Skeletal muscle tissue (tissue), 4 donors: Measurements from ENCODE around the gene PNPLA1. TPM values are rescaled to one million over a fixed set of nuclear protein-coding genes. Genes with fewer than 3 reads are reported as not detected.

Source experiments
- H3K27ac ChIP-seq: one replicate; pipeline ENCODE4 v1.7.0; 2013; ENCODE audit warnings: mild to moderate bottlenecking, low read depth, low read length, inconsistent platforms
- H3K27me3 ChIP-seq, 3 donors: one replicate each; pipeline ENCODE4 v1.7.0; 2013; ENCODE audit warnings: low read length in 3 of 3; ENCODE audit not compliant: control insufficient read depth in 3 of 3, insufficient read depth in 3 of 3
- H3K36me3 ChIP-seq, 3 donors: one replicate each; pipeline ENCODE4 v1.7.0; 2013; ENCODE audit warnings: low read length in 3 of 3; ENCODE audit not compliant: control insufficient read depth in 3 of 3, insufficient read depth in 3 of 3
- H3K4me1 ChIP-seq, 3 donors: one replicate each; pipeline ENCODE4 v1.7.0; 2013; ENCODE audit warnings: low read length in 3 of 3, mild to moderate bottlenecking in 3 of 3; ENCODE audit not compliant: control insufficient read depth in 3 of 3, insufficient read depth in 3 of 3
- H3K4me3 ChIP-seq, 3 donors: one replicate each; pipeline ENCODE4 v1.7.0; 2013; ENCODE audit warnings: low read length in 3 of 3
- H3K9ac ChIP-seq, 3 donors: one replicate each; pipeline ENCODE4 v1.7.0; 2013; ENCODE audit warnings: low read length in 3 of 3, mild to moderate bottlenecking in 3 of 3, moderate library complexity in 2 of 3, low read depth in 1 of 3
- H3K9me3 ChIP-seq, 3 donors: one replicate each; pipeline ENCODE4 v1.7.0; 2013; ENCODE audit warnings: low read length in 3 of 3; ENCODE audit not compliant: control insufficient read depth in 3 of 3
- total RNA-seq: library from RNA; depleted of rRNA; stranded (reverse); fragments of >200 nt; gene quantifications from one replicate; pipeline ENCODE4 v1.2.3, GENCODE V29; 2014
- donor health status: Osteomylitis.

PNPLA1 gene
- total RNA-seq, 1 donor from 2014 or later: not detected

DNA sequence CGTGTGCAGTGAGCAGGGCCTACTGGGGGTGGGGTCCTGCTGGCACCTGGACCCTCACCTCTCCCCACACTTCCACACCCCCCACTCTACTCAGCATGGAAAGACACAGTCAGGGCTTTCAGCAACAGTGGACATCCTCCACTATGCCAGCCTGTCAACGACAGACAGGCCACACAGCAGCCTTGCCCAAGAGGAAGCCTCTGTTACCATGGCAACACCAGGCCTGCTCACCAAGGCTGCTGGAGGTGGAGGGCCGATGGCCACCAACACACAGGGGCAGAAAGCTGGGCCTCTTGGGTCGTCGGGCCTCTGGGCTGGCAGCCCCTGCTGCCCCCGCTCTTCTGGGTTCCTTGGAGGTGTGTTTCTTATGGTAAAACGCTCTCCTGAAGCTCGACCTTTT is 53.2 kb downstream of the PNPLA1 start:
- Histone ChIP-seq H3K36me3 (no peaks in the 10 kb centered on the region), H3K9ac (no peak overlapping the region), H3K27me3 (peaks cover 0 to 15% (median 14%) of the 10 kb centered on the region in 3 donors), H3K4me3 (no peak overlapping the region), H3K4me1 (no peaks in the 10 kb centered on the region), H3K27ac (no peak overlapping the region), H3K9me3 (no peaks in the 10 kb centered on the region)

DNA sequence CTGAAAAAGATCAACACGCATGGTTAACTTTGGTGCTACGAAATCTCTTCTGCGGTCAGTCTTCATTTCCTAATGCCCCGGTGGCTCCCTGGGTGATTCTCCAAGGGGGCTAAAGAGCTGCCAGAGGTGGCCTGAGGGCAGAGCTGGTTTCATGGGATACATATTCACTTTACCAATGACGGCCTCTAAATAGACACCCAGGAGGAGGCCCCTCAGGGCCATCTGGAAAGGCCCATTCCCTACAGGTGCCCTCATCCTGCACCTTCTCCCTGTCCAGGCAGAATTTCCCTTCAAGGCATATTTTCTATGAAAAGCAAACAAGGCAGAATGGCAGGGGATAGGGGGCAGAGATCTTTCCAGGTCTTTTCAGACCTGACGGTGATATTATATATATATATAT is 54.3 kb downstream of the PNPLA1 start:
- no peak overlapping the region for H3K4me3 ChIP-seq
- no peak overlapping the region for H3K9ac ChIP-seq
- H3K27ac ChIP-seq: no peak overlapping the region
- no peaks in the 10 kb centered on the region for H3K9me3 ChIP-seq
- H3K4me1 ChIP-seq: no peaks in the 10 kb centered on the region
- H3K27me3 ChIP-seq: peaks cover 2 to 15% (median 10%) of the 10 kb centered on the region in 3 donors
- no peaks in the 10 kb centered on the region for H3K36me3 ChIP-seq

- no peaks in the 10 kb centered on the region for H3K9me3 ChIP-seq
- H3K36me3 ChIP-seq: no peaks in the 10 kb centered on the region
- H3K27ac ChIP-seq: no peak overlapping the region
- no peak overlapping the region for H3K4me3 ChIP-seq
- no peaks in the 10 kb centered on the region for H3K4me1 ChIP-seq
- no peak overlapping the region for H3K9ac ChIP-seq
- H3K27me3 ChIP-seq: peaks cover 2 to 12% (median 10%) of the 10 kb centered on the region in 3 donors
Observed at GRCh38 chr6:36324715-36325114, 54.9 kb downstream of the PNPLA1 start.

DNA sequence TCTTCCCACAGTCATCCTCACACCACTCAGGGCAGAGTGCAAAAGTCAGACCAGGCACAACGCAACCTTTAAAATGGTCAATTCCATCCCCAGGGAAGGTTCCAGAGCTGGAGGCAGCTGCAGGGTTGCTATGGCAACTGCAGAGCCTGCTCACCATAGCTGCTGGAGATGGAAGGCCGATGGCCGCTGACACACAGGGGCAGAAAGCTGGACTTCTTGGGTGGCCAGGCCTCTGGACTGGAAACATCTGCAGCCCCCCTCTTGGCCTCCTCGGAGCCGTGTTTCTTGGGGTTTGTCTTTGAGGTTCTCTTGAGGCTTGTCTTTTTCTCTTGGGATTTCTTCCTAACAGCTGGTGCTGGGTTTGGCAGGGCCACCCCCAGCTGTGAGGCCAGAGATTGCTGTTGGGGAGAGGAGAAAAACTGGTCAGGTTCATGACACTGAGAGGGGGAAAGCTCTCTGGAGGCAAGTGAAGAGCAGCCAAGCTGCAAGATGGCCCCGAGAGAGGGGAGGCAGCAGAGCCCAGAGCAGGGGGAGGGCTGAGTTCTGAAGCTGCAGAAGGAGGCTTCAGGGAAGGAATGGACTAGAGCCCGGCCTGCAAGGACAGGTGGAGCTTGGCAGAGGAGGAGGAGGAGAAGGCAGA is 56.6 kb downstream of the PNPLA1 start:
- Histone ChIP-seq H3K9me3 (no peaks in the 10 kb centered on the region), H3K9ac (no peak overlapping the region), H3K4me3 (no peak overlapping the region), H3K36me3 (no peaks in the 10 kb centered on the region), H3K27me3 (peaks cover 2 to 21% (median 16%) of the 10 kb centered on the region in 3 donors), H3K4me1 (no peaks in the 10 kb centered on the region), H3K27ac (no peak overlapping the region)

DNA sequence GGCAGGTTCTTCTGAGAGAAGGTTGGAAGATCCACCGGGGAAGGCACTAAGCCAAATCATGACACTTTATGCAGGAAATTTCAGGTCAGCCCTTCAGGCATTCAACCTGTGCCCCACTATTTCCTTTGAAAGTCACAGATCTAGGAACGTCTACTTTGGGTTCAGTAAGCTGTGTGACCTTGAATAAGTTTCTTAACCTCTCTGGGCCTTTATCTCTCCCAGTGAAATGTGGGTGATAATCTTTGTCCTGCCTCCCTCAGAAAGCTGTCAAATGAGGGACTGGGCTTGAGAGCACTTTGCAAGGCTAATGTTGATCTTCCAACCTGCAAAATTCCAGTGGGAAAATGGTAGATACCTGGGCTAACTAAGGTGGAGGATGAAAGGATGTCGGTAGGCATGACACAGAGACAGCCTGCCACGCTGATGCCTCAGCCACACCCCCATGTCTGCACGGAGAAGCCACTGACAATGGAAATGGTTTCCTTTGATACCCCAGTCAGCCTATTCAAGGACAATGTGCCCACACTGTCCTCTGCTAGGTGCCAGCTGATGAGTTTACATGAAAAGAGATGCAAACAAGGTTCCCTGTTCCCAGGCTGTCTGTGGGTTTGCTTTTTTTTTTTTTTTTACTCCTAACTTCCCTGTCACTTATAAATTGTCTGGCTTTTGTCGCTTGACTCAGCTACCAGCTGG is 57.5 kb downstream of the PNPLA1 start:
- Histone ChIP-seq H3K27ac (no peak overlapping the region), H3K9ac (no peak overlapping the region), H3K36me3 (no peaks in the 10 kb centered on the region), H3K4me3 (no peak overlapping the region), H3K27me3 (peaks cover 10 to 23% (median 19%) of the 10 kb centered on the region in 3 donors), H3K9me3 (no peaks in the 10 kb centered on the region), H3K4me1 (no peaks in the 10 kb centered on the region)

DNA sequence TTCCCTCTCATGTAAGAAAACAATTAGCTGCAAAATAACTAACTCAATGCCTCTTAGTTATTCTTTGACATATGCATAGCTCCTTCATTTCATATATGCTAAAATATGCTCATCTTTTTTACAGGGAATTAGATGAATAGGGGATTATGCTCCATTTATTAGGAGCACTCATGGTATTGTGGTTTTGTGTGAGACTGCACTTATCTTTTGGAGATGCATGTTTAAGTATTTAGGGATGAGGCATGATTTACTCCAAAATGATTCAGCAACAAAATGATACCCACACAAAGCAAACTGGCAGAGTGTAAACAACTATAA is 58.0 kb downstream of the PNPLA1 start:
- H3K4me1 ChIP-seq: no peaks in the 10 kb centered on the region
- H3K36me3 ChIP-seq: no peaks in the 10 kb centered on the region
- H3K9me3 ChIP-seq: no peaks in the 10 kb centered on the region
- no peak overlapping the region for H3K9ac ChIP-seq
- no peak overlapping the region for H3K4me3 ChIP-seq
- H3K27me3 ChIP-seq: peaks cover 10 to 21% (median 20%) of the 10 kb centered on the region in 3 donors
- no peak overlapping the region for H3K27ac ChIP-seq

- peaks cover 10 to 22% (median 22%) of the 10 kb centered on the region in 3 donors for H3K27me3 ChIP-seq
- no peaks in the 10 kb centered on the region for H3K9me3 ChIP-seq
- H3K4me1 ChIP-seq: no peaks in the 10 kb centered on the region
- H3K9ac ChIP-seq: no peak overlapping the region
- H3K27ac ChIP-seq: no peak overlapping the region
- H3K36me3 ChIP-seq: no peaks in the 10 kb centered on the region
- no peak overlapping the region for H3K4me3 ChIP-seq
Observed at GRCh38 chr6:36328600-36328999, 58.7 kb downstream of the PNPLA1 start.

DNA sequence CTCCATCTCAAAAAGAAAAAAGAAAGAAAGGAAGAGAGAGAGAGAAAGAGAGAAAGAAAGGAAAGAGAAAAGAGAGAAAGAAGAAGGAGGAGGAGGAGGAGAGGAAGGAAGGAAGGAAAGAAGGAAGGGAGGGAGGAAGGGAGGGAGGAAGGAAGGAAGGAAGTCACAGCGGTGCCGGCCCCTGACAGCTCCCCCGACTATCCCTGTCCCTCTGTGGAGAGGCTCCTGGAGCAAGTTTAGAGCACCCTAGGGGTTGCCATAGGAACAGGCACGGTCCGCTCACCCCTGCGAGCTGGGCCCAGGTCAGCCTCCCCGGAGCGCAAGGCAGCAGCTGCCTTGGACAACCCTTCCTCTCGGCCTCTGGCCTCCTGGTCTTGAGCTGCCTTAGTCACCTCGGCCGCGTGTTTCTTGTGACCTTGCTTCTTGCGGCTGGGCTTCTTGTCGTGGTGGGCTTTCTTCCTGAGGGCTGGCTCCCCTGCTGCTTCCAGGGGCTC is 60.0 kb downstream of the PNPLA1 start:
- peaks cover 0 to 2% (median 0%) of the 10 kb centered on the region in 3 donors for H3K4me1 ChIP-seq
- no peak overlapping the region for H3K27ac ChIP-seq
- H3K9me3 ChIP-seq: no peaks in the 10 kb centered on the region
- H3K4me3 ChIP-seq: no peak overlapping the region
- H3K27me3 ChIP-seq: peaks cover 20 to 34% (median 31%) of the 10 kb centered on the region in 3 donors
- H3K9ac ChIP-seq: no peak overlapping the region
- H3K36me3 ChIP-seq: no peaks in the 10 kb centered on the region

DNA sequence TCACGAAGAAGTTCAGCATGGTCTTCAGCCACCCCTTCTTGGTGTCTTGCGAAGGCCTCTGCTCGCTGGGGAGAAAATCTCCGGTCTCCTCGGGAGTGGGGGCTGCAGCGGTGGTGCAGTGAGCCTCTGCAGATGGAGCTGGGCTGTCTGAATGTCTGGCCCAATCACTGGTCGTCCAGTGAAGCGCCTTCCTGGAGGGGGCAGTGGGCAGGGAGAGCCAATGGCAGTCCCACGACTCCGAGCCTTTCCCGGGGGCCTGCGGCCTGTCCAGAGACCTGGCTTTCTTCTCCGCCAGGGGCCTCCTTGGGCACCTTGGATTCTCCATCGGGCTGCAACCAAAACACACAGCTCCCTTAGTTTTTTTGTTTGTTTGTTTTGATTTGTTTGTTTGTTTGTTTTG is 60.5 kb downstream of the PNPLA1 start:
- no peak overlapping the region for H3K9ac ChIP-seq
- peaks cover 25 to 39% (median 33%) of the 10 kb centered on the region in 3 donors for H3K27me3 ChIP-seq
- no peaks in the 10 kb centered on the region for H3K9me3 ChIP-seq

DNA sequence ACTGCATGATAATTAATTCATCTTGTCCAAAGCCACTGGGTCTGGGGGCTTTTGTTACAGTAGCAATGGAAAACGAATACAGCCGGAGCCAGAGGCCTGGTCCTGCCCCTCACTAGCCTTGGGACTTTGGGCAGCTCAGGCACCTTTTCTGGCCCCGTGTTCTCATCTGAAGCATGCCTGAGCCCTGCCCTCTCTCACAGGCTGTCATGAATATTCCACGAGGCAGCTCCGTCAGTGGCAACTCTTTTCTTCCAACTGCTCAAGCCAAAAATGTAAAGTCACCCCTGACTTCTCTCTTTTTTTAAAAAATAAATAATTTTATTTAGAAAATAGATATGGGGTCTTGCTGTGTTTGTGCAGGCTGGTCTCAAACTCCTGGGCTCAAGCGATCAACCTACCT is 61.5 kb downstream of the PNPLA1 start:
- no peak overlapping the region for H3K9ac ChIP-seq
- H3K27me3 ChIP-seq: peaks cover 31 to 49% (median 31%) of the 10 kb centered on the region in 3 donors
- no peak overlapping the region for H3K27ac ChIP-seq
- no peak overlapping the region for H3K4me3 ChIP-seq
- no peaks in the 10 kb centered on the region for H3K36me3 ChIP-seq
- H3K9me3 ChIP-seq: no peaks in the 10 kb centered on the region
- H3K4me1 ChIP-seq: peaks cover 0 to 2% (median 0%) of the 10 kb centered on the region in 3 donors

More for the DNA sequence above, 60.5 kb downstream of the PNPLA1 start:
- Histone ChIP-seq H3K36me3 (no peaks in the 10 kb centered on the region), H3K27ac (no peak overlapping the region), H3K4me1 (peaks cover 0 to 2% (median 0%) of the 10 kb centered on the region in 3 donors), H3K4me3 (no peak overlapping the region)
